ENCODE measurements around the gene SLC35G3.

DNA sequence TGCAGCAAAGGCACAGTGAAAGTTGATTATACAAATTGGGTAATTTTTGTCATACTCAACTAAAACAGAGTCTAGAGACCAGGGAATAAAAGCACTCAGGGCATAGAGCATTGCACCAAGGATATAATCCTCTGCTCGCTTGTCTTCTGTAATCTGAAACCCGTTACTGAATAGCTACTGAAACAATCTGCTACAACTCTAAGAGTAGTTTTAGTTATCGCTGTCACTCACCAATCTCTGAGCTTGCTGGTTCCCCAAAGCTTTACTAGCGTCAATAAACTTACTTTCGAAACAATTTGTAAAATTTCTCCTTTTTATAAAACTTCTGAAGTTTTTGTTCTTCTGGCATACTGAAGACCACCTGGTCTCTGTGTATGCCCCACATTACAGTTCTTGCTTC lies 22.9 kb upstream of the SLC35G3 start:
- no peak for TF ChIP-seq POLR2A (IDR thresholded peaks at IDR 0.05; ENCODE audit: low read depth, low read length)
- no peak for TF ChIP-seq TAF1 (IDR thresholded peaks at IDR 0.05; ENCODE audit: borderline replicate concordance, low read depth, low read length)
- TF ChIP-seq POLR2AphosphoS5 (IDR thresholded peaks at IDR 0.05; ENCODE audit: low read depth, low read length) = no peak
